HEK293T (cell line): ENCODE data around the gene MINDY4.

Experiments
- ARNT ChIP-seq: fragments of 450-650 bp; IDR thresholded peaks from 2 replicates; pipeline ENCODE4 v1.6.1; 2017; ENCODE audit warnings: mild to moderate bottlenecking
- BHLHE40 ChIP-seq: fragments of 450-650 bp; IDR thresholded peaks from 2 replicates; pipeline ENCODE4 v1.6.1; 2016; ENCODE audit warnings: mild to moderate bottlenecking, moderate library complexity, borderline replicate concordance
- ELF4 ChIP-seq: fragments of 450-650 bp; IDR thresholded peaks from 2 replicates; pipeline ENCODE4 v1.6.1; 2017; ENCODE audit warnings: antibody characterized with exemption
- FOXA1 ChIP-seq: fragments of 450-650 bp; IDR thresholded peaks from 2 replicates; pipeline ENCODE4 v1.6.1; 2016; ENCODE audit warnings: mild to moderate bottlenecking
- NFRKB ChIP-seq: fragments of 450-650 bp; IDR thresholded peaks from 2 replicates; pipeline ENCODE4 v1.6.1; 2016; ENCODE audit warnings: mild to moderate bottlenecking, moderate library complexity
- SP1 ChIP-seq: fragments of 450-650 bp; IDR thresholded peaks from 2 replicates; pipeline ENCODE4 v1.6.1; 2017
- ZNF384 ChIP-seq: fragments of 450-650 bp; IDR thresholded peaks from 2 replicates; pipeline ENCODE4 v1.6.1; 2016

DNA sequence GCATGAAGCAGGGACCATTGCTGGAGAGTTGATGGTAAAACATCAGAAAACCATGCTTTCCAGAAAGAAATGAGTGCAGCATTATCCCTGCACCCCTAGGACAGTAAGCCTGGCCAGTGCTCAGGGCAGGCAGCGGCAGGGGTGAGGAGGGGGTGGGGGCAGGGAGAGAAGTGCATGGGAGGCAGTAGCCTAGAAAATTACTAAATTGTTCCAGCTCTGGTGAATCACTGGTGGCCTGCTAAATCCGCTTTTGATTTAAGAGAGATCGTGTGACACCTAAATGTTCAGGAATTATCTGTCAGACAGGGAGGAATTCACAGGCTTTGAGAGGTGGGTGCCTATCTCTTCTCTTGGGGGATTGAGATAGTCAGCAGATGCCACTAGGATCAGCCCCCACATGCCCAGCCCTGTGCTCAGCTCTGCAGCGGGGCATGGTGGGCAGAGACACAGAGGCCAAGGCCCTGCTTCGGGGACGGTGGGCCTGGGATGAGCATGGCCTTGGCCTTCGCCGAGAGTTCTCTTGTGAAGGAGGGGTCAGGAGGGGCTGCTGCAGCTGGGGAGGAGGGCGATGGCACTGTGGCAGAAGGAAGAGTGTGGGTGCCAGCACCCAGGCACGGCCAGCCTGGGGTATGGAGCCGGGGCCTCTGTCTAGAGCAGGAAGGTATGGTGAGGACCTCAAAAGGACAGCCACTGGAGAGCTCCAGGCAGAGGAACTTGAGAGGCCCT is 135.5 kb downstream of the MINDY4 start:
- no peak for TF ChIP-seq NFRKB
- TF ChIP-seq ELF4: no peak
- no peak for TF ChIP-seq ARNT
- TF ChIP-seq BHLHE40: no peak
- no peak for TF ChIP-seq FOXA1
- TF ChIP-seq ZNF384: no peak
- TF ChIP-seq SP1: no peak
